Lower lobe of right lung (tissue), 2 donors: ENCODE data around the gene CNTROB. TPM values are rescaled to one million over a fixed set of nuclear protein-coding genes. Genes with fewer than 3 reads are reported as not detected.

ENCODE experiments used
- ATAC-seq, 2 donors: fragments of 200-7000 bp; cut with Tn5 transposase; one replicate each; pipeline ENCODE4 v1.9.1; 2020 to 2022; ENCODE audit warnings: mild to moderate bottlenecking in 2 of 2, moderate library complexity in 2 of 2
- DNase-seq: peaks from one replicate; pipeline ENCODE4 v3.0.0-alpha.2; 2020
- H3K27ac ChIP-seq: fragments of 200-600 bp; one replicate; pipeline ENCODE4 v1.8.0; 2022
- H3K27me3 ChIP-seq: fragments of 200-600 bp; one replicate; pipeline ENCODE4 v1.8.0; 2022; ENCODE audit warnings: low read depth
- H3K36me3 ChIP-seq: fragments of 200-600 bp; one replicate; pipeline ENCODE4 v1.8.0; 2022; ENCODE audit warnings: mild to moderate bottlenecking
- H3K4me1 ChIP-seq: fragments of 200-600 bp; one replicate; pipeline ENCODE4 v1.8.0; 2022
- H3K4me3 ChIP-seq: fragments of 200-600 bp; one replicate; pipeline ENCODE4 v1.8.0; 2022; ENCODE audit warnings: mild to moderate bottlenecking
- H3K9me3 ChIP-seq: fragments of 200-600 bp; one replicate; pipeline ENCODE4 v1.8.0; 2022
- CTCF ChIP-seq: fragments of 200-600 bp; IDR thresholded peaks from one replicate; pipeline ENCODE4 v1.8.0; 2022; ENCODE audit warnings: antibody characterized with exemption, mild to moderate bottlenecking
- intact Hi-C: fragments of 100-400 bp; cut with DNase I; formaldehyde crosslinking; loops from one replicate; pipeline ENCODE4 v1.11.0; 2022
- total RNA-seq: library from RNA; stranded (reverse); fragmentation: NEBNext Ultra II Directional; extraction: Animal tissue kit (Norgen Biotek cat#: 25700); gene quantifications from one replicate; pipeline ENCODE4 v1.2.1, GENCODE V29; 2021
- donor health status: DM: no; HTN: yes; CAD: no; lungs with severe emphysema.

The CNTROB gene
- total RNA-seq, 1 donor from 2014 or later, result 56.2 TPM

GRCh38 chr17:7910711-7911110 is 21.3 kb upstream of the CNTROB start:
- no peak overlapping the region for H3K27ac ChIP-seq
- H3K4me3 ChIP-seq, result no peak overlapping the region
- ATAC-seq, result no peak
- intact Hi-C loops, result no loop called here
- H3K9me3 ChIP-seq, result no peaks in the 10 kb centered on the region
- H3K27me3 ChIP-seq, result no peaks in the 10 kb centered on the region
- no peak for TF ChIP-seq CTCF
- no peak for DNase-seq
- H3K4me1 ChIP-seq, result peaks cover 21% of the 10 kb centered on the region
- peaks cover 67% of the 10 kb centered on the region for H3K36me3 ChIP-seq

GRCh38 chr17:7911116-7911515 is 20.9 kb upstream of the CNTROB start:
- no peak overlapping the region for H3K4me3 ChIP-seq
- no peak overlapping the region for H3K27ac ChIP-seq
- TF ChIP-seq CTCF, result no peak
- H3K4me1 ChIP-seq, result peaks cover 22% of the 10 kb centered on the region
- no peaks in the 10 kb centered on the region for H3K9me3 ChIP-seq
- H3K27me3 ChIP-seq, result no peaks in the 10 kb centered on the region
- intact Hi-C loops, result no loop called here
- no peak for DNase-seq
- H3K36me3 ChIP-seq, result peaks cover 63% of the 10 kb centered on the region
- ATAC-seq, result no peak

- ATAC-seq, result peak; percentile 22 to 28
- Histone ChIP-seq H3K4me1 (peaks cover 33% of the 10 kb centered on the region), H3K36me3 (peaks cover 44% of the 10 kb centered on the region), H3K27me3 (no peaks in the 10 kb centered on the region), H3K4me3 (no peak overlapping the region), H3K9me3 (no peaks in the 10 kb centered on the region), H3K27ac (no peak overlapping the region)
- DNase-seq, result no peak
- intact Hi-C loops, result no loop called here
- TF ChIP-seq CTCF, result peak; percentile 70
These were observed 19.0 kb upstream of the CNTROB start for GRCh38 chr17:7912927-7913524.

- Histone ChIP-seq H3K27me3 (no peaks in the 10 kb centered on the region), H3K36me3 (peaks cover 22% of the 10 kb centered on the region), H3K4me1 (peaks cover 33% of the 10 kb centered on the region), H3K4me3 (peak overlapping the region; percentile 73), H3K9me3 (no peaks in the 10 kb centered on the region), H3K27ac (peak overlapping the region; percentile 97)
- no peak for TF ChIP-seq CTCF
- ATAC-seq (peak in 1 of 2 donors; percentile 54), DNase-seq (no peak)
- intact Hi-C loops, result no loop called here
These were observed 16.8 kb upstream of the CNTROB start for GRCh38 chr17:7915179-7915610.

- Histone ChIP-seq H3K27me3 (no peaks in the 10 kb centered on the region), H3K4me1 (peaks cover 33% of the 10 kb centered on the region), H3K4me3 (peak within 1 kb of the TSS; percentile 73), H3K9me3 (no peaks in the 10 kb centered on the region), H3K36me3 (peaks cover 16% of the 10 kb centered on the region), H3K27ac (peak within 1 kb of the TSS; percentile 97)
- intact Hi-C loops, result no loop called here
- peak; percentile 96 for DNase-seq
- TF ChIP-seq CTCF, result no peak
- ATAC-seq, result peak; percentile 91 to 92
These were observed 16.2 kb upstream of the CNTROB start, which contains the start of gene RNF227 for GRCh38 chr17:7915611-7916384. Gene RNF227 (minus strand): TSS chr17:7916289. CDS start chr17:7916195, 94 bp downstream.
